Renal cortical epithelial cell (primary cell): ENCODE data around the gene SGSM1. TPM values are rescaled to one million over a fixed set of nuclear protein-coding genes. Genes with fewer than 3 reads are reported as not detected.

Experiments used
- DNase-seq: peaks from one replicate; pipeline ENCODE4 v3.0.0-alpha.2; 2011; ENCODE audit warnings: low read depth
- total RNA-seq: library from RNA; depleted of rRNA; stranded (reverse); fragments of >200 nt; gene quantifications from 2 replicates; pipeline ENCODE4 v1.2.3, GENCODE V29; 2014

The SGSM1 gene
- total RNA-seq, 1 donor from 2014 or later: not detected

- DNase-seq: no peak
Observed at GRCh38 chr22:24976442-24977218, 170.6 kb downstream of the SGSM1 start.

Other genes with a start within 250 kb of the SGSM1 start
- gene LRRC75B, start 213.1 kb upstream of the SGSM1 start, total RNA-seq: 7.8 and 8.2 TPM in 2 replicates
- gene GGT1, start 203.0 kb upstream of the SGSM1 start, total RNA-seq: 118 and 145 TPM in 2 replicates
- gene PIWIL3, start 31.5 kb upstream of the SGSM1 start, total RNA-seq: not detected in 2 replicates
- gene LHFPL7, start 140.5 kb downstream of the SGSM1 start, total RNA-seq: not detected in 2 replicates
- 15.5 and 31.1 TPM in 2 replicates for gene KIAA1671, start 146.5 kb downstream of the SGSM1 start, total RNA-seq